Small intestine (tissue), 7 donors: ENCODE measurements around the gene PRIMA1. TPM values are rescaled to one million over a fixed set of nuclear protein-coding genes. Genes with fewer than 3 reads are reported as not detected.

ENCODE experiments used
- DNase-seq, 2 donors: peaks; one replicate each; pipeline versions ENCODE4 v3.0.0 to v3.0.0-alpha.2; 2013
- FAIRE-seq: peaks from 2 replicates; lab custom pipeline; 2012; peaks lifted over from hg19 to GRCh38; lab: Jason Lieb, UNC
- H3K27ac ChIP-seq, 3 donors: one replicate each; pipeline ENCODE4 v1.5.1; 2013; ENCODE audit warnings: low read length in 2 of 3, mild to moderate bottlenecking in 2 of 3, control low read depth in 1 of 3, inconsistent platforms in 1 of 3, low read depth in 1 of 3, moderate library complexity in 1 of 3
- H3K27me3 ChIP-seq, 3 donors: one replicate each; pipeline ENCODE4 v1.6.1; 2013; ENCODE audit warnings: low read length in 3 of 3, inconsistent platforms in 1 of 3; ENCODE audit not compliant: control insufficient read depth in 3 of 3, insufficient read depth in 3 of 3
- H3K36me3 ChIP-seq, 3 donors: one replicate each; pipeline ENCODE4 v1.6.1; 2013; ENCODE audit warnings: low read length in 3 of 3, inconsistent platforms in 1 of 3, low read depth in 1 of 3, mild to moderate bottlenecking in 1 of 3, moderate library complexity in 1 of 3; ENCODE audit not compliant: control insufficient read depth in 3 of 3, insufficient read depth in 2 of 3
- H3K4me1 ChIP-seq, 3 donors: one replicate each; pipeline ENCODE4 v1.6.1; 2013; ENCODE audit warnings: low read length in 2 of 3, inconsistent platforms in 1 of 3, low read depth in 1 of 3, mild to moderate bottlenecking in 1 of 3, moderate library complexity in 1 of 3; ENCODE audit not compliant: control insufficient read depth in 3 of 3, insufficient read depth in 2 of 3
- H3K4me3 ChIP-seq, 3 donors: one replicate each; pipeline ENCODE4 v1.5.1; 2013; ENCODE audit warnings: low read length in 3 of 3, control low read depth in 1 of 3, inconsistent platforms in 1 of 3, low read depth in 1 of 3, mild to moderate bottlenecking in 1 of 3, moderate library complexity in 1 of 3
- H3K9me3 ChIP-seq, 2 donors: one replicate each; pipeline ENCODE4 v1.6.1; 2013; ENCODE audit warnings: low read depth in 1 of 2, low read length in 1 of 2; ENCODE audit not compliant: control insufficient read depth in 2 of 2, insufficient read depth in 1 of 2
- WGBS, 3 donors: extraction: QIAGEN DNeasy Blood & Tissue Kit; methylation state at CpG; one replicate each; pipeline ENCODE4 v1.1.7; 2013; 5-methylcytosine and 5-hydroxymethylcytosine counted together
- polyA plus RNA-seq, 4 donors: library from polyadenylated mRNA; stranded (reverse) in 3 of 4; unstranded in 1 of 4; fragments of 200-250 nt in 3 of 4; fragments of 120-200 nt in 1 of 4; gene quantifications; one replicate each; pipeline versions ENCODE4 v1.2.1 to v1.2.3, GENCODE V29; 2013
- donor health status: healthy with polysubstance abuse.
- donor health status: control.
- donor health status: control.
- donor health status: Bipolar disorder and iron deficiency.
- donor health status: healthy.

The PRIMA1 gene
- polyA plus RNA-seq, 4 donors: 0.22 to 10.4 (median 1.5) TPM

- no peaks in the 10 kb centered on the region for H3K9me3 ChIP-seq
- no peaks in the 10 kb centered on the region for H3K27me3 ChIP-seq
- 72 to 79% (median 78%) methylated on average over 11 of the region's 11 CpGs for WGBS, 3 donors
- H3K27ac ChIP-seq: no peak overlapping the region
- DNase-seq (no peak), FAIRE-seq (no peak)
- no peak overlapping the region for H3K4me3 ChIP-seq
- H3K36me3 ChIP-seq: no peaks in the 10 kb centered on the region
- H3K4me1 ChIP-seq: no peaks in the 10 kb centered on the region
These were observed 50.7 kb downstream of the PRIMA1 start for GRCh38 chr14:93737634-93738033.

DNA sequence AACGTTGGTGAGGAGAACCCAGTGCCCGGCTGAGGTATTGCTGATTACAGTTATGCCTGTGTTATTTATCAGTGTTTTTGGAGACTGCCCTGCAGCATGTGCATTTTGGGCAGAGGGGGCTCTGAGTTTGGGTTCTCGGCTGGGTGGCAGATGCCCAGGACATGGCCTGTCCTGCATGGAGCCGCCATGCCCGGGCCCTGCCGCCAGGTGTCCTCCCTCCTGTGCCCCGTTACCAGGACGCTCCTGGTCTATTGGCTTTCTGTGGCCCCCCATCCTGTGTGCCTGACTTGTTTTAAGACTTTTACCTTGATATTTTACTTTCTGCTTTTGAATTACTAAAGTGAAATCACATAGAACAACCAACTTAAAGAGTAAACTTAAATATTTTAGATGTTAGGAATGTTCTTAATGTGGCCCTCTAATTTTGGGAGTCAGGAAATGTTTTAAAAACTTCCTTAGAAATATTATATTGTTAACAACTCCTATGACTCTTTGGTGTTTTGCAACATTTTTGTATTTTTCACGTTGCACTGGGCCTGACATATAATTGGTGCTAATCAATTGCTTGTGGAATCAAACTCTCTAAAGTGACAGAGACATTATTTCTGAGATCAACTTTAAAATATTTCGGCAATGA is 51.8 kb downstream of the PRIMA1 start:
- Histone ChIP-seq H3K9me3 (no peaks in the 10 kb centered on the region), H3K36me3 (no peaks in the 10 kb centered on the region), H3K27ac (no peak overlapping the region), H3K27me3 (no peaks in the 10 kb centered on the region), H3K4me3 (no peak overlapping the region), H3K4me1 (no peaks in the 10 kb centered on the region)
- DNase-seq: no peak
- FAIRE-seq: no peak
- WGBS, 3 donors: 69 to 75% (median 74%) methylated on average over 10 of the region's 10 CpGs

DNA sequence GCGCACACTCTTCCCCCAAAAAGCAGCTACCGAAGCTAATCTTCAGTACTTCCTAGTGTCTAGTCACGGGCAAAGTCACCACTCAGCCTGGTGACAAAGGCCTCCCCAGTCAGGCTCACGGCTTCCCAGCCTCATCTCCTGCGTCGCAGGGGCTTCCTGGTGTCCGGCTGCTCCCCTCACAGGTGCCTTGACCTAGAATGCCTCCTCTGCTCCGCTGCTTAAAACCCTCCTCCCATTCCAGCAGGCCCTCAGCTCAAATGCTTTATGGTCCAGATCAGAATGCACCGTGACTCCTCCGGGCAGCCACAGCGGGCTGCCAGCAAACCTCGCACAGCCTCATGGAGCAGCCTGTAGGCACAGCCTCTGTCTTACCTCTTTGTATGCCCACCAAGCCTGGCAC is 53.1 kb downstream of the PRIMA1 start:
- no peak for DNase-seq
- no peaks in the 10 kb centered on the region for H3K36me3 ChIP-seq
- WGBS, 3 donors: 82 to 90% (median 89%) methylated on average over 12 of the region's 12 CpGs
- H3K4me1 ChIP-seq: no peaks in the 10 kb centered on the region
- no peak overlapping the region for H3K27ac ChIP-seq
- no peak overlapping the region for H3K4me3 ChIP-seq
- no peaks in the 10 kb centered on the region for H3K9me3 ChIP-seq
- H3K27me3 ChIP-seq: no peaks in the 10 kb centered on the region
- FAIRE-seq: no peak

GRCh38 chr14:93734086-93734822 is 54.0 kb downstream of the PRIMA1 start:
- H3K36me3 ChIP-seq: no peaks in the 10 kb centered on the region
- WGBS, 3 donors: 78 to 87% (median 84%) methylated on average over 25 of the region's 25 CpGs
- no peak overlapping the region for H3K27ac ChIP-seq
- no peaks in the 10 kb centered on the region for H3K9me3 ChIP-seq
- H3K4me3 ChIP-seq: no peak overlapping the region
- H3K4me1 ChIP-seq: no peaks in the 10 kb centered on the region
- FAIRE-seq: no peak
- no peaks in the 10 kb centered on the region for H3K27me3 ChIP-seq
- DNase-seq: no peak

- H3K4me1 ChIP-seq: no peaks in the 10 kb centered on the region
- WGBS, 3 donors: 59 to 72% (median 60%) methylated on average over 6 of the region's 6 CpGs
- H3K4me3 ChIP-seq: no peak overlapping the region
- no peak overlapping the region for H3K27ac ChIP-seq
- no peaks in the 10 kb centered on the region for H3K9me3 ChIP-seq
- DNase-seq: no peak
- FAIRE-seq: no peak
- H3K36me3 ChIP-seq: no peaks in the 10 kb centered on the region
- no peaks in the 10 kb centered on the region for H3K27me3 ChIP-seq
These were observed 54.7 kb downstream of the PRIMA1 start for GRCh38 chr14:93733631-93734030.

GRCh38 chr14:93733231-93733630 is 55.1 kb downstream of the PRIMA1 start:
- H3K36me3 ChIP-seq: no peaks in the 10 kb centered on the region
- no peak overlapping the region for H3K4me3 ChIP-seq
- no peak for DNase-seq
- no peaks in the 10 kb centered on the region for H3K27me3 ChIP-seq
- no peaks in the 10 kb centered on the region for H3K4me1 ChIP-seq
- FAIRE-seq: no peak
- H3K27ac ChIP-seq: no peak overlapping the region
- WGBS, 3 donors: 51 to 78% (median 57%) methylated on average over 11 of the region's 11 CpGs
- no peaks in the 10 kb centered on the region for H3K9me3 ChIP-seq

DNA sequence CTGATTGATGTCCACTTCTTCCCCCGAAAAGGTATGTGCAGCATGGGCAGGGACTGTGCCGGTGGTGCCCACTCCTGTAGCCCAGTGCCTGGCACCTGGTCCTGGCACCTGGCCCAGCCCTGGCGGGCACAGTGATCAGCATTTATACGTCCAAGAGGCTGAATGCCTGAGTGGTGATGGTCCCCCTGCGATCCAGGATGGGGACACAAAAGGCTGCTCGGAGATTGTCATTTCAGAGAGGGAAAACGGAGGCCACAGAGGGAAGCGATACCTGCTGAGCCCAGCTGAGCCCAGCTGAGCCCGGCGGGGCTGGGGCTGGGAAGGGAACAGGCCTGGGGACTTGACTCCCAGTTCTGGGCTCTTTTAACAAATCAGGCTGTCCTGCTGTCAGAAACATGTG is 55.8 kb downstream of the PRIMA1 start:
- no peaks in the 10 kb centered on the region for H3K4me1 ChIP-seq
- no peaks in the 10 kb centered on the region for H3K27me3 ChIP-seq
- H3K9me3 ChIP-seq: no peaks in the 10 kb centered on the region
- H3K4me3 ChIP-seq: no peak overlapping the region
- WGBS, 3 donors: 79 to 88% (median 86%) methylated on average over 10 of the region's 10 CpGs
- no peak for DNase-seq
- no peak overlapping the region for H3K27ac ChIP-seq
- FAIRE-seq: no peak
- H3K36me3 ChIP-seq: no peaks in the 10 kb centered on the region

GRCh38 chr14:93731753-93732152 is 56.5 kb downstream of the PRIMA1 start:
- Histone ChIP-seq H3K27ac (no peak overlapping the region), H3K27me3 (no peaks in the 10 kb centered on the region), H3K36me3 (no peaks in the 10 kb centered on the region), H3K4me3 (no peak overlapping the region), H3K4me1 (no peaks in the 10 kb centered on the region), H3K9me3 (no peaks in the 10 kb centered on the region)
- WGBS, 3 donors: 50 to 70% (median 51%) methylated on average over 7 of the region's 7 CpGs
- no peak for FAIRE-seq
- DNase-seq: no peak
